Mesenchymal stem cell (in vitro differentiated cells and primary cell): Measurements from ENCODE around the gene ZNF574.

Source experiments
- DNase-seq: peaks from one replicate; pipeline ENCODE4 v3.0.0-alpha.2; 2013
- H2AFZ ChIP-seq: one replicate; pipeline ENCODE4 v1.6.1; 2013; ENCODE audit warnings: low read depth, mild to moderate bottlenecking, control low read depth, inconsistent platforms, low read length, moderate library complexity
- H2AK5ac ChIP-seq: 2 replicates; pipeline ENCODE4 v1.6.1; 2013; ENCODE audit warnings: low read length, moderate library complexity, mild to moderate bottlenecking, inconsistent platforms; ENCODE audit not compliant: severe bottlenecking
- H2BK120ac ChIP-seq: one replicate; pipeline ENCODE4 v1.6.1; 2013; ENCODE audit warnings: low read depth, mild to moderate bottlenecking, inconsistent platforms, low read length, moderate library complexity
- H2BK12ac ChIP-seq, 2 experiments: one replicate each; pipeline ENCODE4 v1.6.1; 2013; ENCODE audit warnings: inconsistent platforms in 2 of 2, low read length in 2 of 2, mild to moderate bottlenecking in 2 of 2, moderate library complexity in 2 of 2, control low read depth in 1 of 2
- H2BK15ac ChIP-seq: one replicate; pipeline ENCODE4 v1.6.1; 2013; ENCODE audit warnings: mild to moderate bottlenecking, low read depth, inconsistent platforms; ENCODE audit not compliant: poor library complexity, severe bottlenecking
- H2BK5ac ChIP-seq: 2 replicates; pipeline ENCODE4 v1.6.1; 2013; ENCODE audit warnings: low read depth, mild to moderate bottlenecking, low read length, control low read depth, inconsistent platforms; ENCODE audit not compliant: poor library complexity, severe bottlenecking
- H3K14ac ChIP-seq, 2 experiments: one replicate each; pipeline ENCODE4 v1.6.1; 2013; ENCODE audit warnings: inconsistent platforms in 2 of 2, low read length in 2 of 2, control low read depth in 1 of 2, mild to moderate bottlenecking in 1 of 2, moderate library complexity in 1 of 2
- H3K18ac ChIP-seq, 2 experiments: one replicate each; pipeline ENCODE4 v1.6.1; 2013; ENCODE audit warnings: inconsistent platforms in 2 of 2, low read length in 2 of 2, control low read depth in 1 of 2, low read depth in 1 of 2, mild to moderate bottlenecking in 1 of 2
- H3K23ac ChIP-seq, 2 experiments: one replicate each; pipeline ENCODE4 v1.6.1; 2013; ENCODE audit warnings: inconsistent platforms in 2 of 2, low read length in 2 of 2, mild to moderate bottlenecking in 2 of 2, moderate library complexity in 2 of 2, control low read depth in 1 of 2
- H3K27ac ChIP-seq: 2 replicates; pipeline ENCODE4 v1.5.1; 2013; ENCODE audit warnings: mild to moderate bottlenecking, moderate library complexity, low read length, control low read depth, inconsistent platforms; ENCODE audit not compliant: poor library complexity, severe bottlenecking
- H3K27me3 ChIP-seq, 2 experiments: 2 replicates each; pipeline versions ENCODE4 v1.6.1 to v1.7.0; 2013; ENCODE audit warnings: low read length in 2 of 2, mild to moderate bottlenecking in 2 of 2, moderate library complexity in 2 of 2, control low read depth in 1 of 2, inconsistent platforms in 1 of 2; ENCODE audit not compliant: control insufficient read depth in 1 of 2, insufficient read depth in 1 of 2
- H3K36me3 ChIP-seq, 2 experiments: 2 replicates each; pipeline versions ENCODE4 v1.6.1 to v1.7.0; 2013; ENCODE audit warnings: low read length in 2 of 2, control low read depth in 1 of 2, inconsistent platforms in 1 of 2, low read depth in 1 of 2, mild to moderate bottlenecking in 1 of 2; ENCODE audit not compliant: insufficient read depth in 2 of 2, control insufficient read depth in 1 of 2
- H3K4ac ChIP-seq, 2 experiments: one replicate each; pipeline ENCODE4 v1.6.1; 2013; ENCODE audit warnings: inconsistent platforms in 2 of 2, low read length in 2 of 2, mild to moderate bottlenecking in 2 of 2, moderate library complexity in 2 of 2, control low read depth in 1 of 2, low read depth in 1 of 2
- H3K4me1 ChIP-seq: 2 replicates; pipeline ENCODE4 v1.6.1; 2013; ENCODE audit warnings: low read depth, low read length, control low read depth; ENCODE audit not compliant: control insufficient read depth, insufficient read depth
- H3K4me2 ChIP-seq: 2 replicates; pipeline ENCODE4 v1.6.1; 2013; ENCODE audit warnings: low read length, mild to moderate bottlenecking, inconsistent platforms; ENCODE audit not compliant: poor library complexity, severe bottlenecking
- H3K4me3 ChIP-seq, 2 experiments: 2 replicates each; pipeline versions ENCODE4 v1.5.1 to v1.7.0; 2013; ENCODE audit warnings: low read length in 2 of 2, mild to moderate bottlenecking in 2 of 2, control low read depth in 1 of 2, low read depth in 1 of 2; ENCODE audit not compliant: insufficient read depth in 1 of 2
- H3K79me1 ChIP-seq: replicated peaks from 2 replicates; pipeline ENCODE4 v1.6.1; 2013; ENCODE audit warnings: mild to moderate bottlenecking, control low read depth, low read length, inconsistent platforms; ENCODE audit not compliant: poor library complexity, severe bottlenecking
- H3K9ac ChIP-seq: 2 replicates; pipeline ENCODE4 v1.7.0; 2013; ENCODE audit warnings: mild to moderate bottlenecking, low read length, moderate library complexity
- H3K9me3 ChIP-seq: 2 replicates; pipeline ENCODE4 v1.7.0; 2013; ENCODE audit warnings: mild to moderate bottlenecking, low read length; ENCODE audit not compliant: control insufficient read depth
- H4K8ac ChIP-seq: one replicate; pipeline ENCODE4 v1.6.1; 2013; ENCODE audit warnings: inconsistent platforms, mild to moderate bottlenecking, low read length, moderate library complexity
- H4K91ac ChIP-seq: one replicate; pipeline ENCODE4 v1.6.1; 2013; ENCODE audit warnings: mild to moderate bottlenecking, low read length, inconsistent platforms
- WGBS: methylation state at CpG from one replicate; pipeline ENCODE4 v1.1.7; 2013; ENCODE audit warnings: mixed read lengths; 5-methylcytosine and 5-hydroxymethylcytosine counted together

ZNF574 gene

GRCh38 chr19:42091300-42091699 lies 15.3 kb downstream of the ZNF574 start:
- DNase-seq = no peak

GRCh38 chr19:42091742-42092141 lies 15.8 kb downstream of the ZNF574 start:
- Histone ChIP-seq H3K36me3 (peaks cover 35 to 38% of the 10 kb centered on the region in 2 experiments), H3K79me1 (peaks cover 2% of the 10 kb centered on the region), H3K23ac (no peak overlapping the region), H2BK12ac (no peak overlapping the region), H3K9ac (no peak overlapping the region), H3K27me3 (no peaks in the 10 kb centered on the region), H3K4me1 (peaks cover 27% of the 10 kb centered on the region), H2BK15ac (no peak overlapping the region), H4K91ac (peak overlapping the region; percentile 25), H2BK5ac (no peak overlapping the region), H3K9me3 (no peaks in the 10 kb centered on the region), H3K18ac (peak overlapping the region in 1 of 2 experiments; percentile 1), H2BK120ac (no peak overlapping the region), H2AFZ (no peak overlapping the region), H4K8ac (no peak overlapping the region), H3K4me3 (no peak overlapping the region), H2AK5ac (no peak overlapping the region), H3K14ac (no peak overlapping the region), H3K27ac (no peak overlapping the region), H3K4me2 (no peak overlapping the region), H3K4ac (no peak overlapping the region)
- WGBS = 94% methylated on average over 10 of the region's 10 CpGs
- DNase-seq = no peak

More at GRCh38 chr19:42091300-42091699, 15.3 kb downstream of the ZNF574 start:
- WGBS = 96% methylated on average over 10 of the region's 13 CpGs
- H3K4ac ChIP-seq = no peak overlapping the region
- H3K79me1 ChIP-seq = peaks cover 2% of the 10 kb centered on the region
- H3K23ac ChIP-seq = no peak overlapping the region
- H3K9ac ChIP-seq = no peak overlapping the region
- no peak overlapping the region for H3K14ac ChIP-seq
- no peak overlapping the region for H2BK5ac ChIP-seq
- H3K27me3 ChIP-seq = no peaks in the 10 kb centered on the region
- H2BK15ac ChIP-seq = no peak overlapping the region
- H2BK12ac ChIP-seq = no peak overlapping the region
- no peak overlapping the region for H2AK5ac ChIP-seq
- no peak overlapping the region for H4K8ac ChIP-seq
- H4K91ac ChIP-seq = peak overlapping the region; percentile 25
- no peak overlapping the region for H3K4me2 ChIP-seq
- peaks cover 29% of the 10 kb centered on the region for H3K4me1 ChIP-seq
- H2AFZ ChIP-seq = no peak overlapping the region
- peaks cover 32 to 34% of the 10 kb centered on the region in 2 experiments for H3K36me3 ChIP-seq
- no peak overlapping the region for H3K27ac ChIP-seq
- no peak overlapping the region for H2BK120ac ChIP-seq
- no peak overlapping the region for H3K18ac ChIP-seq
- H3K9me3 ChIP-seq = no peaks in the 10 kb centered on the region
- no peak overlapping the region for H3K4me3 ChIP-seq

- H3K27me3 ChIP-seq = no peaks in the 10 kb centered on the region
- no peak overlapping the region for H3K4me3 ChIP-seq
- H3K4me1 ChIP-seq = peaks cover 24% of the 10 kb centered on the region
- H3K27ac ChIP-seq = no peak overlapping the region
- no peak for DNase-seq
- no peak overlapping the region for H3K14ac ChIP-seq
- no peak overlapping the region for H3K9ac ChIP-seq
- 74% methylated on average over 5 of the region's 5 CpGs for WGBS
- H2BK5ac ChIP-seq = no peak overlapping the region
- no peaks in the 10 kb centered on the region for H3K9me3 ChIP-seq
- H2BK12ac ChIP-seq = no peak overlapping the region
- no peak overlapping the region for H3K18ac ChIP-seq
- H3K4ac ChIP-seq = no peak overlapping the region
- H2AFZ ChIP-seq = no peak overlapping the region
- no peak overlapping the region for H4K91ac ChIP-seq
- no peak overlapping the region for H3K4me2 ChIP-seq
- H2BK120ac ChIP-seq = no peak overlapping the region
- H2BK15ac ChIP-seq = no peak overlapping the region
- no peak overlapping the region for H3K23ac ChIP-seq
- no peak overlapping the region for H2AK5ac ChIP-seq
- H4K8ac ChIP-seq = no peak overlapping the region
- H3K79me1 ChIP-seq = no peaks in the 10 kb centered on the region
- peaks cover 35 to 41% of the 10 kb centered on the region in 2 experiments for H3K36me3 ChIP-seq
These were observed 16.4 kb downstream of the ZNF574 start for GRCh38 chr19:42092350-42092749.

- Histone ChIP-seq H3K4me3 (no peak overlapping the region), H3K9ac (peak overlapping the region; percentile 23), H4K91ac (no peak overlapping the region), H2AK5ac (no peak overlapping the region), H3K4ac (no peak overlapping the region), H3K4me1 (peaks cover 15% of the 10 kb centered on the region), H3K27me3 (no peaks in the 10 kb centered on the region), H3K18ac (no peak overlapping the region), H2BK120ac (no peak overlapping the region), H3K23ac (no peak overlapping the region), H3K36me3 (peaks cover 35 to 48% of the 10 kb centered on the region in 2 experiments), H2AFZ (no peak overlapping the region), H3K27ac (no peak overlapping the region), H2BK12ac (no peak overlapping the region), H2BK15ac (no peak overlapping the region), H3K4me2 (no peak overlapping the region), H2BK5ac (no peak overlapping the region), H3K79me1 (no peaks in the 10 kb centered on the region), H4K8ac (no peak overlapping the region), H3K14ac (no peak overlapping the region), H3K9me3 (no peaks in the 10 kb centered on the region)
- 96% methylated on average over 4 of the region's 4 CpGs for WGBS
- no peak for DNase-seq
These were observed 17.5 kb downstream of the ZNF574 start for GRCh38 chr19:42093505-42093904.
